ENCODE measurements around the gene EIF6.

Gene EIF6

DNA sequence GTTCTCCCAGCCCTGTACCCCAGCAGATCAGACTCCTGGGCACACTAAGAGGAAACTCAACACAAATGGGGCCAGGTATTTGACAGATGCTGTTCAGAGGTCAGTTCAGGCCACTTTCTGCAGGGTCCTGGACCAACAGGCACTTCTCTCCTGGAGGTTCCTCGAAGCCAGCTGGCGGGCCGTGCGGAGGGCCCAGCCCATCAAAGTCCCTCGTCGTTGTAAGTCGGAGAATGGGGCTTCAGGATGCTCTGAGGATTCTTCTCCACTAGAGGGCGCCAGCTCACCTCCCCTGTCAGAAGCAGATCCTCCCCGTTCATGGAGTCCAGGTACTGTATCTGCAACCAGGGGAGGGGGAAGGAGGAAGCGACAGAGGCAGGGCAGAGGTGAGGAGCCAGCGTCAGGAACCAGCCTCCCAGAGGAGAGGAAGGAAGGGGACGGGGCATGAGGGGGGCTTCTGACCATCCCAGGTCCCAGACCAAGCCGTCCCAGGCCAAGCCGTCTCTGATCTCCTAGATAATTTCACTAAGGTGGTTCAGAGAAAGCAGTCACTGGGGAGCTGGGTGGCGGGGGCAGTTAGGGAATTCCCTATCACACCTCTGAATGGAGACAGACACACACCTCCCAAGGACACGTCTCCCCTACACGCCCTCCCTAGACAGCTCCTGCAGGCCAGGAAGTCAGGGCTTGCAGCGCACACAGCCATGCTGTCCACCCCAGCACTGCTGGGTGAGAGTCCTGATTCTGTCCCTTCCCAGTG, 19.3 kb upstream of the EIF6 start:
- peak; percentile 76 to 83 for DNase-seq
- Histone ChIP-seq H3K27ac (no peak overlapping the region), H3K9me3 (no peaks in the 10 kb centered on the region), H3K36me3 (peaks cover 0 to 8% (median 0%) of the 10 kb centered on the region in 3 donors), H3K27me3 (no peaks in the 10 kb centered on the region), H3K4me3 (no peak overlapping the region), H3K4me1 (peaks cover 11 to 47% (median 36%) of the 10 kb centered on the region in 4 donors)
- intact Hi-C loops (cut with DNase I; ENCODE audit: low total_unique reads), result loop anchor here (5.0 kb wide), 1 partner anchor 133 kb away; the partner anchor contains the start of gene GDF5
- TF ChIP-seq, protein P1, sequence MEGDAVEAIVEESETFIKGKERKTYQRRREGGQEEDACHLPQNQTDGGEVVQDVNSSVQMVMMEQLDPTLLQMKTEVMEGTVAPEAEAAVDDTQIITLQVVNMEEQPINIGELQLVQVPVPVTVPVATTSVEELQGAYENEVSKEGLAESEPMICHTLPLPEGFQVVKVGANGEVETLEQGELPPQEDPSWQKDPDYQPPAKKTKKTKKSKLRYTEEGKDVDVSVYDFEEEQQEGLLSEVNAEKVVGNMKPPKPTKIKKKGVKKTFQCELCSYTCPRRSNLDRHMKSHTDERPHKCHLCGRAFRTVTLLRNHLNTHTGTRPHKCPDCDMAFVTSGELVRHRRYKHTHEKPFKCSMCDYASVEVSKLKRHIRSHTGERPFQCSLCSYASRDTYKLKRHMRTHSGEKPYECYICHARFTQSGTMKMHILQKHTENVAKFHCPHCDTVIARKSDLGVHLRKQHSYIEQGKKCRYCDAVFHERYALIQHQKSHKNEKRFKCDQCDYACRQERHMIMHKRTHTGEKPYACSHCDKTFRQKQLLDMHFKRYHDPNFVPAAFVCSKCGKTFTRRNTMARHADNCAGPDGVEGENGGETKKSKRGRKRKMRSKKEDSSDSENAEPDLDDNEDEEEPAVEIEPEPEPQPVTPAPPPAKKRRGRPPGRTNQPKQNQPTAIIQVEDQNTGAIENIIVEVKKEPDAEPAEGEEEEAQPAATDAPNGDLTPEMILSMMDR (IDR thresholded peaks at IDR 0.05), result peak; percentile 82 to 88

DNA sequence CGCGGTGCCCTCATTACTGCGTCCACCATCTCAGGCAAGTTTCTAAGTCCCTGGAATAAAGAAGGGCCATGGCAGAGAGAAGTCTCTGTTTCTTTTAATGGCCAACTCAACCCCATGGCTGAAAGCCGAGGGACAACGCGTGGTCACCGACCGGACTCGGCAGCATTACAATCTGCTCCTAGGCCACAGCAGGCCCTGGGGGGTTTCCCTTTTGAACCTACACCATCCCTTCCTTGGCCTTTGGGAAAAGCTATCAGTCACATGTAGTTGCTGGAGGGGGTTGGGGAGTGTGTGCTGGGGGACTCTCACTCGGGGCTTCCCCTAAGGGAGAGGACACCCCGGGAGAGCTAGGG, 18.8 kb upstream of the EIF6 start:
- no peak for DNase-seq
- Histone ChIP-seq H3K27ac (no peak overlapping the region), H3K4me1 (peaks cover 11 to 43% (median 31%) of the 10 kb centered on the region in 4 donors), H3K27me3 (no peaks in the 10 kb centered on the region), H3K36me3 (peaks cover 0 to 8% (median 0%) of the 10 kb centered on the region in 3 donors), H3K9me3 (no peaks in the 10 kb centered on the region), H3K4me3 (no peak overlapping the region)
- TF ChIP-seq, protein P1 (IDR thresholded peaks at IDR 0.05), result no peak
- intact Hi-C loops (cut with DNase I; ENCODE audit: low total_unique reads), result loop anchor here (5.0 kb wide), 1 partner anchor 134 kb away; the partner anchor contains the start of gene GDF5

DNA sequence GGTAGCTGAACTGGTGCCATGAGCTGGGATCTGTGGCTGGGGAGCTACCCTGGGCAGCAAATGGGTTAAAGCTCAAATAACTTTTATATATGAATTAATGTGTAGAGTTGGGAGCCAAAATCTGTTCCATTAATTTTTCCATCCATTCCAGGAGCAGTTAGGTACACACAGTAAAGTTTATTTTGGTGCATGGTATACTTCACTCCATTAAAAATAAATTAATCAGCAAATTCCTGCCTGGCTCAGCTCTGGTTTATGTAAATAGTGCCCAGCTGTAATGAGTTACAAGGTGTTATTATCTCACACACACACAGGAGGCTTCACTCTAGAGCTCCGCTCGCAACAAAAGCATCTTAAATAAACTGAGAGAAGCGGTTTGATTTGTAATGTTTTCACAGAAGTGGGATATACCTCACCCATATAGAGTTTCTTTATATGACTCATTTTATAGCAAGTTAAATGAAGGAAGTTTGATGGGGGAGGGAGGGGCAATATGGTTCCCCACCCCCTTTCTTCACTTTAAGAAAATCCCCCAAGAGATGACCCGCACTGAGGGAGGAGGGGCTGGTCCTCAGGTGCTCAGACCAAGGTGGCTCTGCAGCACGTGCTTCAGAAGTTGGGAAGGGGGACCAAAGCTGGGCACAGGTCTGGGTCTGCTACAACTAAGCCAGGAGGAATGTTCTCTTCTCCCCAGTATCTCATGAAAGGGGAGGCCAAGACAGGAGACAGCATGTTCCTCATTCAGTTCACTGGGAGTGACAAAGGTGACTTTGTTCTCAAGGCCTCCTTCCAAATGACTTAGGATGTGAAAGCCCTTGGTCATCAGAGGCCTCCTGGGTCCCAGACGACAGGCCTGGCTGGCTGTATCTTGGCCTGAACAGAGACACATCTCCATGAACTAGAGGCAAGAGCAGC, 18.1 kb upstream of the EIF6 start:
- Histone ChIP-seq H3K9me3 (no peaks in the 10 kb centered on the region), H3K4me1 (peaks cover 11 to 36% (median 25%) of the 10 kb centered on the region in 4 donors), H3K36me3 (peaks cover 0 to 8% (median 0%) of the 10 kb centered on the region in 3 donors), H3K27me3 (no peaks in the 10 kb centered on the region), H3K4me3 (no peak overlapping the region), H3K27ac (no peak overlapping the region)
- TF ChIP-seq, protein P1 (IDR thresholded peaks at IDR 0.05), result no peak
- intact Hi-C loops (cut with DNase I; ENCODE audit: low total_unique reads), result loop anchor here (5.0 kb wide), 1 partner anchor 135 kb away; the partner anchor contains the start of gene GDF5
- DNase-seq, result no peak

DNA sequence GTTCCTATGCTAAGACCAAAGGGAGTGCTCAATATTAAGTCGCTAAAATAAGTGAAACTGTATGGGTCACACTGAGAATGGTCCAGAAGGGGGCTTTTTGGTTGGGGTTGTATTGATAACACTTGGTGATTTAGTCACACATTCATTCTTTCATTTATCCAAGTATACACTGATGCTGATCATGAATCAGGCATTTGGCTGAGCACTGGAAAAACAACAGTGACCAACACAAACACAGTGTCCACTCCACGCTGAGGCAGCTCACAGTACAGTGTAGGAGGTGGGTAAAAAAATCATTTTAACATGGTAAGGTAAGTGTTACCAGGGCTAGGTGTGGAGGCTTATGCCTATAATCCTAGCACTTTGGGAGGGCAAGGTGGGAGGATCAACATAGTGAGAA, 16.9 kb upstream of the EIF6 start:
- DNase-seq, result no peak
- peaks cover 0 to 8% (median 0%) of the 10 kb centered on the region in 3 donors for H3K36me3 ChIP-seq
- H3K9me3 ChIP-seq, result no peaks in the 10 kb centered on the region
- H3K27ac ChIP-seq, result no peak overlapping the region
- H3K4me1 ChIP-seq, result peaks cover 0 to 24% (median 13%) of the 10 kb centered on the region in 4 donors
- H3K4me3 ChIP-seq, result no peak overlapping the region
- peaks cover 0 to 3% of the 10 kb centered on the region in 2 donors for H3K27me3 ChIP-seq
- intact Hi-C loops (cut with DNase I; ENCODE audit: low total_unique reads), result loop anchor here (5.0 kb wide), 1 partner anchor 136 kb away; the partner anchor contains the start of gene GDF5
- TF ChIP-seq, protein P1 (IDR thresholded peaks at IDR 0.05), result no peak

DNA sequence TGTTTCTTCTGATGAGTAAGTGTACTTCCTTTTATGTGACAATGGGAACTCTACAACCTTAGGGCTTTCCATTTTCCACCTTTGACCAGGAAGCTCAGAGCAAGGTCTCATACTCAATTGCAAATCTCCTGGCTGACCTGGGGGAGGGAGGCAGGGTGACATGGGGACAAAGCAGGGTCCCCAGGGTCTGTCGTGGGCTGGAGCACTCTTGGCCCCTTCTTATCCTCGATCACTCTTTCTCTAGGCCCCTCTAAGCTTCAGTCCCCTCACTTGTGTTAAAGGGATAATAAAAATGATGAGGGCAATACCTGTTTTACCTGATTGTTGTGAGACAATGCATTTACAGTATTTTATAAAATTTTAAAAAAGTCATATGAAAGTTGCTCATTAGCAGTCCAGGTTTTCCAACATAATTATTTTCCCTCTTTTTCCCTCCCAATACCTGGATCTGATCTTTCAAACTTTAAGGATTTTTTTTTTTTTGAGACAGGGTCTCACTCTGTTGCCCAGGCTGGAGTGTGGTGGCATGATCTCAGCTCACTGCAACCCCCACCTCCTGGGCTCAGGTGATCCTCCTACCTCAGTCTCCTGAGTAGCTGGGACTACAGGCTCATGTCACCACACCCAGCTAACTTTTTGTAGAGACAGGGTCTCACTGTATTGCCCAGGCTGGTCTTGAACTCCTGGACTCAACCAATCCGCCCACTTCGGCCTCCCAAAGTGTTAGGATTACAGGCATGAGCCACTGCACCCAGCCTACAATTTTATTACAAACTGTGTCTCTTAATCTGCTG, 16.1 kb upstream of the EIF6 start:
- peaks cover 0 to 8% (median 0%) of the 10 kb centered on the region in 3 donors for H3K36me3 ChIP-seq
- TF ChIP-seq, protein P1 (IDR thresholded peaks at IDR 0.05), result no peak
- intact Hi-C loops (cut with DNase I; ENCODE audit: low total_unique reads), result loop anchor here (5.0 kb wide), 1 partner anchor 137 kb away; the partner anchor contains the start of gene GDF5

More for the DNA sequence above, 16.1 kb upstream of the EIF6 start:
- Histone ChIP-seq H3K4me3 (no peak overlapping the region), H3K9me3 (no peaks in the 10 kb centered on the region), H3K27me3 (peaks cover 0 to 9% of the 10 kb centered on the region in 2 donors), H3K27ac (no peak overlapping the region), H3K4me1 (peaks cover 0 to 16% (median 6%) of the 10 kb centered on the region in 4 donors)
- no peak for DNase-seq

All from tibial artery (tissue), 4 donors.